ENCODE results near the gene RAB11FIP3. TPM values are rescaled to one million over a fixed set of nuclear protein-coding genes. Genes with fewer than 3 reads are reported as not detected.

RAB11FIP3 gene
- total and polyA plus RNA-seq, 2 of the 13 experiments (the other 11 are each of a cell fraction or from before 2014, with no cell fraction given) = 34.3 to 57.6 TPM

GRCh38 chr16:405548-406506, 19.6 kb upstream of the RAB11FIP3 start (continued):
- TF ChIP-seq JUND (CRISPR knock-in tag; IDR thresholded peaks at IDR 0.05) = no peak
- TF ChIP-seq RBM39 (IDR thresholded peaks at IDR 0.05; ENCODE audit: low read depth, low read length, poor library complexity, severe bottlenecking) = peak; percentile 50
- no peak for TF ChIP-seq SMC3 (IDR thresholded peaks at IDR 0.05; ENCODE audit: low read length)
- TF ChIP-seq ZNF780A (CRISPR knock-in tag; IDR thresholded peaks at IDR 0.05) = no peak
- 0 out of 2 replicates have a peak, but pooled peaks have one; percentile 44 for TF ChIP-seq MEF2D (CRISPR knock-in tag; IDR thresholded peaks at IDR 0.05)
- TF ChIP-seq CCAR2 (optimal IDR thresholded peaks at IDR 0.05; ENCODE audit: low read depth, low read length) = no peak
- peak; percentile 95 for TF ChIP-seq AGO2 (optimal IDR thresholded peaks at IDR 0.05; ENCODE audit: low read depth, low read length)
- TF ChIP-seq HDAC6 (IDR thresholded peaks at IDR 0.05; ENCODE audit: low read depth, low read length) = no peak
- peak; percentile 88 for TF ChIP-seq TGIF2 (CRISPR knock-in tag; IDR thresholded peaks at IDR 0.05)
- no peak; the same call in 1 of the 2 replicates for TF ChIP-seq JUNB (CRISPR knock-in tag; IDR thresholded peaks at IDR 0.05; ENCODE audit: borderline replicate concordance)
- no peak for TF ChIP-seq KDM5A (IDR thresholded peaks at IDR 0.05; ENCODE audit: borderline replicate concordance, low read length)
- TF ChIP-seq POGZ (CRISPR knock-in tag; IDR thresholded peaks at IDR 0.05) = no peak
- no peak for TF ChIP-seq SCMH1 (CRISPR knock-in tag; IDR thresholded peaks at IDR 0.05; ENCODE audit: borderline replicate concordance)
- no peak for TF ChIP-seq NFIB (CRISPR knock-in tag; IDR thresholded peaks at IDR 0.05; ENCODE audit: borderline replicate concordance)
- no peak for TF ChIP-seq BRF2 (CRISPR knock-in tag; IDR thresholded peaks at IDR 0.05)
- TF ChIP-seq SMARCE1 (IDR thresholded peaks at IDR 0.05; ENCODE audit: borderline replicate concordance) = no peak
- TF ChIP-seq HNF4A (CRISPR knock-in tag; IDR thresholded peaks at IDR 0.05) = peak; percentile 92
- no peak for TF ChIP-seq RELA (CRISPR knock-in tag; IDR thresholded peaks at IDR 0.05)
- TF ChIP-seq NR3C1 (CRISPR knock-in tag; IDR thresholded peaks at IDR 0.05) = no peak
- no peak for TF ChIP-seq ZMAT5 (CRISPR knock-in tag; IDR thresholded peaks at IDR 0.05; ENCODE audit: borderline replicate concordance, low read depth)
- TF ChIP-seq ZNF713 (CRISPR knock-in tag; IDR thresholded peaks at IDR 0.05) = no peak
- peak; percentile 47; the same call in 1 of the 2 replicates for TF ChIP-seq NFYC (CRISPR knock-in tag; IDR thresholded peaks at IDR 0.05)
- peak; percentile 89; the same call in 2 of the 3 replicates for TF ChIP-seq MXI1 (IDR thresholded peaks at IDR 0.05; ENCODE audit: borderline replicate concordance, low read depth, low read length)
- no peak for TF ChIP-seq ATAD3A (CRISPR knock-in tag; IDR thresholded peaks at IDR 0.05)
- no peak for TF ChIP-seq TRIM24 (CRISPR knock-in tag; IDR thresholded peaks at IDR 0.05)
- TF ChIP-seq NCOA5 (CRISPR knock-in tag; IDR thresholded peaks at IDR 0.05) = no peak
- peak; percentile 74 for TF ChIP-seq PITX1 (CRISPR knock-in tag; IDR thresholded peaks at IDR 0.05)
- TF ChIP-seq FOSL1 (CRISPR knock-in tag; IDR thresholded peaks at IDR 0.05; ENCODE audit: borderline replicate concordance) = no peak
- TF ChIP-seq CSRNP1 (CRISPR knock-in tag; IDR thresholded peaks at IDR 0.05) = 0 out of 2 replicates have a peak, but pooled peaks have one; percentile 35
